ENCODE results near the gene CYP26C1. TPM values are rescaled to one million over a fixed set of nuclear protein-coding genes. Genes with fewer than 3 reads are reported as not detected.

CYP26C1 gene
- total and polyA plus RNA-seq, 2 of the 13 experiments (the other 11 are each of a cell fraction or from before 2014, with no cell fraction given): 0.02 TPM; not detected in 1

GRCh38 chr10:93080350-93081046 lies 19.9 kb downstream of the CYP26C1 start:
- Histone ChIP-seq H2AFZ (ENCODE audit: low read length) (no peak overlapping the region), H3K79me2 (ENCODE audit: insufficient read depth, low read length) (no peaks in the 10 kb centered on the region), H3K36me3 (replicated peaks in 1 of 2; ENCODE audit: control insufficient read depth in 1 of 2, insufficient read depth in 2 of 2, low read length in 2 of 2) (no peaks in the 10 kb centered on the region), H3K9ac (ENCODE audit: insufficient read depth, low read depth, low read length) (no peak overlapping the region), H3K4me3 (replicated peaks in 1 of 3; ENCODE audit: insufficient read depth in 1 of 3, low read depth in 2 of 3, low read length in 3 of 3) (no peak overlapping the region), H3K9me3 (ENCODE audit: low read length) (no peaks in the 10 kb centered on the region), H3K27me3 (ENCODE audit: control insufficient read depth in 1 of 2, insufficient read depth in 2 of 2, low read length in 2 of 2) (peaks cover 0 to 15% of the 10 kb centered on the region in 2 experiments; a peak in 2 of 5 replicates), H3K27ac (ENCODE audit: extremely low read length, insufficient read depth, low read length) (no peak overlapping the region), H3K4me2 (ENCODE audit: low read depth, low read length) (peak overlapping the region; percentile 33), H4K20me1 (ENCODE audit: insufficient read depth, low read length) (no peaks in the 10 kb centered on the region), H3K4me1 (ENCODE audit: insufficient read depth, low read length) (peaks cover 41% of the 10 kb centered on the region)
- 50% methylated on average over 20 of the region's 22 CpGs for WGBS (ENCODE audit: low lambda C conversion rate)
- in situ Hi-C loops (cut with HindIII; ENCODE audit: extremely low pct_ligation_motif_present, low pct_unique_long_range_greater_than_20kb): loop anchor here (5.0 kb wide), 1 partner anchor 272 kb away; no protein-coding TSS in a partner anchor
- ChIA-PET CTCF (ENCODE audit: low intra/inter-chr PET ratio, low total read pairs) (interaction anchor here (1.3 to 3.5 kb wide), 3 partner anchors 74 to 272 kb away, joined by 3 to 20 read pairs (median 9); no protein-coding TSS in a partner anchor), POLR2A (no interaction called here)
- FAIRE-seq (no peak), DNase-seq (ENCODE audit: low spot score) (peak; percentile 29), ATAC-seq (peak; percentile 81)
- no TSS peak for BruUV-seq (replicated peaks)
- intact Hi-C loops (cut with micrococcal nuclease; ENCODE audit: unreplicated experiment): loop anchor here (1.0 kb wide), 2 partner anchors 209 to 272 kb away; no protein-coding TSS in a partner anchor
- TF ChIP-seq CHD2 (IDR thresholded peaks at IDR 0.05; ENCODE audit: low read depth, low read length): no peak
- TF ChIP-seq ZSCAN5A (CRISPR knock-in tag; IDR thresholded peaks at IDR 0.05; ENCODE audit: borderline replicate concordance): no peak
- no peak for TF ChIP-seq ZNF766 (CRISPR knock-in tag; IDR thresholded peaks at IDR 0.05; ENCODE audit: borderline replicate concordance)
- peak; percentile 80 for TF ChIP-seq RAD21 (CRISPR knock-in tag; IDR thresholded peaks at IDR 0.05)
- 0 out of 2 replicates have a peak, but pooled peaks have one; percentile 34 for TF ChIP-seq ZBTB10 (CRISPR knock-in tag; IDR thresholded peaks at IDR 0.05; ENCODE audit: borderline replicate concordance)
- 0 out of 2 replicates have a peak, but pooled peaks have one; percentile 44 for TF ChIP-seq ZNF567 (CRISPR knock-in tag; IDR thresholded peaks at IDR 0.05; ENCODE audit: borderline replicate concordance)
- TF ChIP-seq CTCF (CRISPR knock-in tag; IDR thresholded peaks at IDR 0.05): peak; percentile 83
- no peak for TF ChIP-seq ZNF879 (CRISPR knock-in tag; IDR thresholded peaks at IDR 0.05)
- 0 out of 2 replicates have a peak, but pooled peaks have one; percentile 28 for TF ChIP-seq SALL2 (CRISPR knock-in tag; IDR thresholded peaks at IDR 0.05)
- no peak for TF ChIP-seq GMEB1 (CRISPR knock-in tag; IDR thresholded peaks at IDR 0.05; ENCODE audit: borderline replicate concordance)
- TF ChIP-seq ZNF326 (CRISPR knock-in tag; IDR thresholded peaks at IDR 0.05; ENCODE audit: borderline replicate concordance): no peak
- TF ChIP-seq CHCHD3 (CRISPR knock-in tag; IDR thresholded peaks at IDR 0.05): no peak
- no peak for TF ChIP-seq SRY (CRISPR knock-in tag; IDR thresholded peaks at IDR 0.05)
- no peak for TF ChIP-seq ZNF678 (CRISPR knock-in tag; IDR thresholded peaks at IDR 0.05)
- TF ChIP-seq ZNF709 (CRISPR knock-in tag; IDR thresholded peaks at IDR 0.05): 0 out of 2 replicates have a peak, but pooled peaks have one; percentile 8
- 0 out of 2 replicates have a peak, but pooled peaks have one; percentile 13 for TF ChIP-seq HOXA3 (CRISPR knock-in tag; IDR thresholded peaks at IDR 0.05)
